Measurements from ENCODE around the gene NT5C2. TPM values are rescaled to one million over a fixed set of nuclear protein-coding genes. Genes with fewer than 3 reads are reported as not detected.

NT5C2 gene
- total and polyA plus RNA-seq, 2 of the 8 experiments (the other 6 are each of a cell fraction or from before 2014, with no cell fraction given), result 35.2 to 106 TPM

GRCh38 chr10:103042129-103042528, 150.9 kb downstream of the NT5C2 start (continued):
- TF ChIP-seq TAF1 (IDR thresholded peaks at IDR 0.05; ENCODE audit: low read depth, low read length) (no peak), CBX8 (IDR thresholded peaks at IDR 0.05; ENCODE audit: borderline replicate concordance, low read depth, low read length) (no peak), NANOG (IDR thresholded peaks at IDR 0.05; ENCODE audit: insufficient read depth, low read depth, low read length, poor library complexity, severe bottlenecking) (no peak), PHF8 (conservative IDR thresholded peaks at IDR 0.05; ENCODE audit: low read depth, low read length) (no peak), CHD1 (IDR thresholded peaks at IDR 0.05; ENCODE audit: low read depth, low read length) (no peak)
